Heart left ventricle (tissue), 13 donors: ENCODE results near the gene VWDE.

Source experiments
- CTCF ChIP-seq, 12 donors: fragments of 200-600 bp; sonication (generic) in 4 of 12; IDR thresholded peaks; one replicate each; pipeline versions ENCODE4 v1.5.0 to v1.8.0; 2018 to 2022; ENCODE audit warnings: antibody characterized with exemption in 12 of 12, mild to moderate bottlenecking in 5 of 12
- POLR2A ChIP-seq, 2 donors: fragments of 450-650 bp; IDR thresholded peaks; one replicate each; pipeline ENCODE4 v1.6.1; 2017; ENCODE audit warnings: antibody characterized with exemption in 2 of 2, mild to moderate bottlenecking in 2 of 2, moderate library complexity in 2 of 2
- donor health status: ischemic (EF 13 %, LVEDD 7.1; RV severe dilation, severe dysfunction).
- donor health status: DM: no; HTN: yes; CAD: no.
- donor health status: DM: no; HTN: no; CAD: no.
- donor health status: ischemic (EF 25% LVEDD 6.9; RV normal size, moderate dysfunction).
- donor health status: ischemic (EF 25% LVEDD 5.7; RV mildly dilated, moderate dysfunction).
- donor health status: ischemic (EF 35%, LVEDD 5.7; RV mildly dilated, moderate dysfunction).
- donor health status: nonischemic (EF 11% LVEDD 7.7; RV severe dilation, severe dysfunction).
- donor health status: DM: yes; HTN: yes; CAD: no.
- donor health status: PGD.
- donor health status: ischemic (EF 29% LVEDD 5.4; RV normal size, mild dysfunction).
- donor health status: nonischemic (EF 23%, LVEDD 6.1; RV moderate dilation, normal function).

- TF ChIP-seq CTCF (IDR thresholded peaks at IDR 0.05), result no peak
- TF ChIP-seq POLR2A (IDR thresholded peaks at IDR 0.05), result no peak
Observed at GRCh38 chr7:12290761-12291160, 112.9 kb downstream of the VWDE start.
